ENCODE results near the gene KPNA2. TPM values are rescaled to one million over a fixed set of nuclear protein-coding genes. Genes with fewer than 3 reads are reported as not detected.

KPNA2 gene
- total and polyA plus RNA-seq, 2 of the 13 experiments (the other 11 are each of a cell fraction or from before 2014, with no cell fraction given), result 111 to 305 TPM

DNA sequence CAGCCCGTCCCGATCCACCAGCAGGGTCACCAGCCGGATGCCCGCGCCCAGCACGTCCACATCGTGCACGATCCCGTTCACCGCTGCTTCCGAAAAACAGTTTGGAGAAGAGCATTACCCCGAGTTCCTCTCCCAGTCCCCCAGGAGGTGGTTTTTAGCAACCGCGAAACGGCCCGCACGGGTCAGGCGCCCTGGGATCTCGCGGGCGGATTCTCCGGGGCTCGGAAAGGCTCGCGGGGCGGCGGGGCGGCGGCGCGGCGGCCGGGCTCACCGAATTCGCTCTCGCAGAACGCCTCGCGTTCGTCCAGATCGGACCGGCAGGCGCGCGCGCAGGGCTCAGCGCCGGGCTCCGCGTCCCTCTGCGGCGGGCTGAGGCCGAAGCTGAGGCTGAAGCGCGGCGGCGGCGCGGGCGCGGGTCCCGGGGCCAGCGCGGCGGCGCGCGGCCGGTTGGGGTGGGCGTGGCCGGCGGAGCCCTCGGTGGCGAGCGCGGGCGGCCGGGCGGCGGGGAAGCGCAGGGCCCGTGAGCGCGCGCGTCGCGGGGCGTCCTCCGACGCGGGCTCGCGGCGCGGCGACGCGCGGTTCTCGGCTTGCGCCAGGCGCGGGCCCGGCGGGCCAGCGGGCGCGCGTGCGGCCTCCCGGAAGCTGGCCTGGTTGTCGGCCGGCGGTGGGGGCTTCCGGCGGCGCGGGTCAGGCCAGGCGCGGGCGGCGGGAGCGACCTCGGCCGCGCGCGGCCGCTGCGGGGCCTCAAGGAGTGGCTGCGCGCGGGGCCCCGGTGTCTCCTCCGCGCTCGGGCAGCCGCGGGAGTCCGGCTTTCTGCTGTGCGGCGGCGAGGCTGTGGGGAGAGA is 42.2 kb upstream of the KPNA2 start (continued):
- TF ChIP-seq, protein P1, sequence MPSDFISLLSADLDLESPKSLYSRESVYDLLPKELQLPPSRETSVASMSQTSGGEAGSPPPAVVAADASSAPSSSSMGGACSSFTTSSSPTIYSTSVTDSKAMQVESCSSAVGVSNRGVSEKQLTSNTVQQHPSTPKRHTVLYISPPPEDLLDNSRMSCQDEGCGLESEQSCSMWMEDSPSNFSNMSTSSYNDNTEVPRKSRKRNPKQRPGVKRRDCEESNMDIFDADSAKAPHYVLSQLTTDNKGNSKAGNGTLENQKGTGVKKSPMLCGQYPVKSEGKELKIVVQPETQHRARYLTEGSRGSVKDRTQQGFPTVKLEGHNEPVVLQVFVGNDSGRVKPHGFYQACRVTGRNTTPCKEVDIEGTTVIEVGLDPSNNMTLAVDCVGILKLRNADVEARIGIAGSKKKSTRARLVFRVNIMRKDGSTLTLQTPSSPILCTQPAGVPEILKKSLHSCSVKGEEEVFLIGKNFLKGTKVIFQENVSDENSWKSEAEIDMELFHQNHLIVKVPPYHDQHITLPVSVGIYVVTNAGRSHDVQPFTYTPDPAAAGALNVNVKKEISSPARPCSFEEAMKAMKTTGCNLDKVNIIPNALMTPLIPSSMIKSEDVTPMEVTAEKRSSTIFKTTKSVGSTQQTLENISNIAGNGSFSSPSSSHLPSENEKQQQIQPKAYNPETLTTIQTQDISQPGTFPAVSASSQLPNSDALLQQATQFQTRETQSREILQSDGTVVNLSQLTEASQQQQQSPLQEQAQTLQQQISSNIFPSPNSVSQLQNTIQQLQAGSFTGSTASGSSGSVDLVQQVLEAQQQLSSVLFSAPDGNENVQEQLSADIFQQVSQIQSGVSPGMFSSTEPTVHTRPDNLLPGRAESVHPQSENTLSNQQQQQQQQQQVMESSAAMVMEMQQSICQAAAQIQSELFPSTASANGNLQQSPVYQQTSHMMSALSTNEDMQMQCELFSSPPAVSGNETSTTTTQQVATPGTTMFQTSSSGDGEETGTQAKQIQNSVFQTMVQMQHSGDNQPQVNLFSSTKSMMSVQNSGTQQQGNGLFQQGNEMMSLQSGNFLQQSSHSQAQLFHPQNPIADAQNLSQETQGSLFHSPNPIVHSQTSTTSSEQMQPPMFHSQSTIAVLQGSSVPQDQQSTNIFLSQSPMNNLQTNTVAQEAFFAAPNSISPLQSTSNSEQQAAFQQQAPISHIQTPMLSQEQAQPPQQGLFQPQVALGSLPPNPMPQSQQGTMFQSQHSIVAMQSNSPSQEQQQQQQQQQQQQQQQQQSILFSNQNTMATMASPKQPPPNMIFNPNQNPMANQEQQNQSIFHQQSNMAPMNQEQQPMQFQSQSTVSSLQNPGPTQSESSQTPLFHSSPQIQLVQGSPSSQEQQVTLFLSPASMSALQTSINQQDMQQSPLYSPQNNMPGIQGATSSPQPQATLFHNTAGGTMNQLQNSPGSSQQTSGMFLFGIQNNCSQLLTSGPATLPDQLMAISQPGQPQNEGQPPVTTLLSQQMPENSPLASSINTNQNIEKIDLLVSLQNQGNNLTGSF (CRISPR knock-in tag; IDR thresholded peaks at IDR 0.05), result no peak
- TF ChIP-seq ZNF331 (CRISPR knock-in tag; IDR thresholded peaks at IDR 0.05), result no peak
- TF ChIP-seq ZNF879 (CRISPR knock-in tag; IDR thresholded peaks at IDR 0.05), result no peak
- TF ChIP-seq SOX6 (IDR thresholded peaks at IDR 0.05), result no peak
- TF ChIP-seq SOX6 (CRISPR knock-in tag; IDR thresholded peaks at IDR 0.05), result no peak
- TF ChIP-seq ZNF746 (CRISPR knock-in tag; IDR thresholded peaks at IDR 0.05), result peak; percentile 13; the same call in 1 of the 2 replicates
- peak; percentile 20 for TF ChIP-seq PHF5A (CRISPR knock-in tag; IDR thresholded peaks at IDR 0.05; ENCODE audit: low read depth, unreplicated experiment)
- TF ChIP-seq, protein P2, sequence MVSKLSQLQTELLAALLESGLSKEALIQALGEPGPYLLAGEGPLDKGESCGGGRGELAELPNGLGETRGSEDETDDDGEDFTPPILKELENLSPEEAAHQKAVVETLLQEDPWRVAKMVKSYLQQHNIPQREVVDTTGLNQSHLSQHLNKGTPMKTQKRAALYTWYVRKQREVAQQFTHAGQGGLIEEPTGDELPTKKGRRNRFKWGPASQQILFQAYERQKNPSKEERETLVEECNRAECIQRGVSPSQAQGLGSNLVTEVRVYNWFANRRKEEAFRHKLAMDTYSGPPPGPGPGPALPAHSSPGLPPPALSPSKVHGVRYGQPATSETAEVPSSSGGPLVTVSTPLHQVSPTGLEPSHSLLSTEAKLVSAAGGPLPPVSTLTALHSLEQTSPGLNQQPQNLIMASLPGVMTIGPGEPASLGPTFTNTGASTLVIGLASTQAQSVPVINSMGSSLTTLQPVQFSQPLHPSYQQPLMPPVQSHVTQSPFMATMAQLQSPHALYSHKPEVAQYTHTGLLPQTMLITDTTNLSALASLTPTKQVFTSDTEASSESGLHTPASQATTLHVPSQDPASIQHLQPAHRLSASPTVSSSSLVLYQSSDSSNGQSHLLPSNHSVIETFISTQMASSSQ (IDR thresholded peaks at IDR 0.05; ENCODE audit: low read depth), result no peak
- TF ChIP-seq, protein P2 (CRISPR knock-in tag; IDR thresholded peaks at IDR 0.05; ENCODE audit: borderline replicate concordance), result peak; percentile 8; the same call in 1 of the 2 replicates
- TF ChIP-seq, protein P3, sequence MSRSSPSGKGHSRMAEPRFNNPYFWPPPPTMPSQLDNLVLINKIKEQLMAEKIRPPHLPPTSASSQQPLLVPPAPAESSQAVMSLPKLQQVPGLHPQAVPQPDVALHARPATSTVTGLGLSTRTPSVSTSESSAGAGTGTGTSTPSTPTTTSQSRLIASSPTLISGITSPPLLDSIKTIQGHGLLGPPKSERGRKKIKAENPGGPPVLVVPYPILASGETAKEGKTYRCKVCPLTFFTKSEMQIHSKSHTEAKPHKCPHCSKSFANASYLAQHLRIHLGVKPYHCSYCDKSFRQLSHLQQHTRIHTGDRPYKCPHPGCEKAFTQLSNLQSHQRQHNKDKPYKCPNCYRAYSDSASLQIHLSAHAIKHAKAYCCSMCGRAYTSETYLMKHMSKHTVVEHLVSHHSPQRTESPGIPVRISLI (CRISPR knock-in tag; IDR thresholded peaks at IDR 0.05; ENCODE audit: borderline replicate concordance), result no peak
- no peak for TF ChIP-seq ESRRA (CRISPR knock-in tag; IDR thresholded peaks at IDR 0.05; ENCODE audit: low read depth)
- no peak for TF ChIP-seq GATAD1 (CRISPR knock-in tag; IDR thresholded peaks at IDR 0.05)
- TF ChIP-seq, protein P4, sequence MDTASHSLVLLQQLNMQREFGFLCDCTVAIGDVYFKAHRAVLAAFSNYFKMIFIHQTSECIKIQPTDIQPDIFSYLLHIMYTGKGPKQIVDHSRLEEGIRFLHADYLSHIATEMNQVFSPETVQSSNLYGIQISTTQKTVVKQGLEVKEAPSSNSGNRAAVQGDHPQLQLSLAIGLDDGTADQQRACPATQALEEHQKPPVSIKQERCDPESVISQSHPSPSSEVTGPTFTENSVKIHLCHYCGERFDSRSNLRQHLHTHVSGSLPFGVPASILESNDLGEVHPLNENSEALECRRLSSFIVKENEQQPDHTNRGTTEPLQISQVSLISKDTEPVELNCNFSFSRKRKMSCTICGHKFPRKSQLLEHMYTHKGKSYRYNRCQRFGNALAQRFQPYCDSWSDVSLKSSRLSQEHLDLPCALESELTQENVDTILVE (CRISPR knock-in tag; IDR thresholded peaks at IDR 0.05), result peak; percentile 64; the same call in 1 of the 2 replicates
- TF ChIP-seq ZNF343 (CRISPR knock-in tag; IDR thresholded peaks at IDR 0.05), result no peak
- TF ChIP-seq FLYWCH1 (CRISPR knock-in tag; IDR thresholded peaks at IDR 0.05), result 0 out of 2 replicates have a peak, but pooled peaks have one; percentile 42
- peak; percentile 27; the same call in 1 of the 2 replicates for TF ChIP-seq ZMYM4 (CRISPR knock-in tag; IDR thresholded peaks at IDR 0.05)
- TF ChIP-seq RAD51 (IDR thresholded peaks at IDR 0.05; ENCODE audit: borderline replicate concordance), result no peak

Data from HepG2 (cell line).